Testis (tissue), 3 donors: Measurements from ENCODE around the gene F11. TPM values are rescaled to one million over a fixed set of nuclear protein-coding genes. Genes with fewer than 3 reads are reported as not detected.

Experiments
- DNase-seq: peaks from one replicate; pipeline ENCODE4 v3.0.0-alpha.2; 2019
- H3K27ac ChIP-seq, 2 donors: fragments of 200-600 bp; sonication (generic); one replicate each; pipeline ENCODE4 v1.5.1; 2019
- H3K27me3 ChIP-seq: fragments of 200-600 bp; sonication (generic); one replicate; pipeline ENCODE4 v1.5.1; 2019
- H3K36me3 ChIP-seq: fragments of 200-600 bp; sonication (generic); one replicate; pipeline ENCODE4 v1.5.1; 2017; ENCODE audit warnings: low read depth; ENCODE audit errors: missing control alignments
- H3K4me1 ChIP-seq: fragments of 200-600 bp; sonication (generic); one replicate; pipeline ENCODE4 v1.5.1; 2019
- H3K4me3 ChIP-seq, 2 donors: fragments of 200-600 bp; sonication (generic); one replicate each; pipeline ENCODE4 v1.5.1; 2017 to 2019
- H3K9me3 ChIP-seq: fragments of 200-600 bp; sonication (generic); one replicate; pipeline ENCODE4 v1.5.1; 2017
- CTCF ChIP-seq, 3 experiments: fragments of 450-650 bp in 2 of 3; fragments of 200-600 bp in 1 of 3; sonication (generic) in 1 of 3; IDR thresholded peaks; one replicate each; pipeline ENCODE4 v1.5.1; 2016 to 2019; ENCODE audit warnings: antibody characterized with exemption in 3 of 3, mild to moderate bottlenecking in 2 of 3, moderate library complexity in 1 of 3
- POLR2A ChIP-seq: fragments of 450-650 bp; IDR thresholded peaks from one replicate; pipeline ENCODE4 v1.6.1; 2017; ENCODE audit warnings: antibody characterized with exemption, mild to moderate bottlenecking, moderate library complexity
- WGBS, 2 donors: methylation state at CpG; one replicate each; pipeline ENCODE4 v1.1.5; 2018; 5-methylcytosine and 5-hydroxymethylcytosine counted together
- intact Hi-C: fragments of 100-400 bp; cut with DNase I; formaldehyde crosslinking; loops from one replicate; pipeline ENCODE4 v1.15.1; 2023; ENCODE audit warnings: low total_unique reads
- polyA plus RNA-seq: library from polyadenylated mRNA; stranded (reverse); fragments of 350-450 nt; fragmentation: Illumina TruSeq; extraction: RNeasy Lipid Tissue Mini Kit (QIAGEN cat#74804); gene quantifications from one replicate; pipeline ENCODE4 v1.2.3, GENCODE V29; 2014; ENCODE audit warnings: low read depth, low replicate concordance; ENCODE audit not compliant: insufficient read depth
- total RNA-seq, 2 donors: library from RNA; depleted of rRNA; stranded (reverse); fragments of >200 nt; gene quantifications; one replicate each; pipeline ENCODE4 v1.2.3, GENCODE V29; 2016

F11 gene
- total and polyA plus RNA-seq, 3 donors from 2014 or later: 0.19 TPM; not detected in 2

DNA sequence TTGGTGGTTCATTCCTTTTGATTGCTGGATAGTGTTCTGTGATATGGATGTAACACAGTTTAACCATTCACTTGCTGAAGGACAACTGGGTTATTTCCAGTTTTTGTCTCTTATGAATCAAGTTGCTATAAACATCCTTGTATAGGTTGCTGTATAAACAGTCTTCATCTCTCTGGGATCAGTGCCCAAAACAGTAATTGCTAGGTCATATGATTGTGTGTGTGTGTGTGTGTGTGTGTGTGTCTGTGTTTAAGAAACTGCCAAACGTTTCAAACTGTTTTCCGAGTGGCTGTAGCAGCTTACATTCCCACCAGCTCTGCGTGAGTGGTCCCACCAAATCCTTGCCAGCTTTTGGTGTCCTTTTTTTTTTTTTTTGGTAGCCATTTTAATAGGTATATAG, 60.4 kb downstream of the F11 start:
- Histone ChIP-seq H3K27ac (no peak overlapping the region), H3K4me3 (no peak overlapping the region), H3K27me3 (no peaks in the 10 kb centered on the region), H3K4me1 (no peaks in the 10 kb centered on the region), H3K36me3 (no peaks in the 10 kb centered on the region), H3K9me3 (no peaks in the 10 kb centered on the region)
- 57 to 60% methylated on average over 3 of the region's 3 CpGs for WGBS, 2 donors
- TF ChIP-seq CTCF (IDR thresholded peaks at IDR 0.05) (no peak), POLR2A (no peak)
- no peak for DNase-seq
- intact Hi-C loops: no loop called here

GRCh38 chr4:186329372-186329771, 63.4 kb downstream of the F11 start:
- DNase-seq: no peak
- Histone ChIP-seq H3K9me3 (no peaks in the 10 kb centered on the region), H3K4me1 (no peaks in the 10 kb centered on the region), H3K27ac (no peak overlapping the region), H3K36me3 (no peaks in the 10 kb centered on the region), H3K4me3 (no peak overlapping the region), H3K27me3 (no peaks in the 10 kb centered on the region)
- WGBS, 2 donors: 90% methylated on average over 15 of the region's 15 CpGs
- TF ChIP-seq CTCF (IDR thresholded peaks at IDR 0.05): no peak
- intact Hi-C loops: no loop called here

GRCh38 chr4:186330368-186330767, 64.4 kb downstream of the F11 start:
- no peak for TF ChIP-seq POLR2A
- TF ChIP-seq CTCF (IDR thresholded peaks at IDR 0.05): no peak
- Histone ChIP-seq H3K36me3 (no peaks in the 10 kb centered on the region), H3K27me3 (no peaks in the 10 kb centered on the region), H3K4me3 (no peak overlapping the region), H3K9me3 (no peaks in the 10 kb centered on the region), H3K27ac (no peak overlapping the region), H3K4me1 (no peaks in the 10 kb centered on the region)
- 90 to 93% methylated on average over 3 of the region's 3 CpGs for WGBS, 2 donors
- no peak for DNase-seq
- intact Hi-C loops: no loop called here

DNA sequence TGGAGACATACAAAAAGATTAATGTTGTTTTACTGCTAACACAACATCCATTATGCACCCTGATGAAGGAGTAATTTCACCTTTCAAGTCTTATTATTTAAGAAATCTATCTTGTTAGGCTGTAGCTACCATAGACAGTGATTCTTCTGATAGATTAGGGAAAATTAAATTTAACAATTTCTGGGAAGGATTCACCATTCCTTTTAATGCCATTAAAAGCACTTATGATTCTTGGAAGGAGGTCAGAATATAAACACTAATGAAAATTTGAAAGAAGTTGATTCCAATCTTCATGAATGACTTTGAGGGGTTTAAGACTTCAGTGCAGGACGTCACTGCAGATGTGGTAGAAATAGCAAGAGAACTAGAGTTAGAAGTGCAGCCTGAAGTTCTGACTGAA, 69.8 kb downstream of the F11 start:
- TF ChIP-seq POLR2A (no peak), CTCF (IDR thresholded peaks at IDR 0.05) (no peak)
- H3K27ac ChIP-seq: no peak overlapping the region
- H3K9me3 ChIP-seq: no peaks in the 10 kb centered on the region
- no peak overlapping the region for H3K4me3 ChIP-seq
- H3K36me3 ChIP-seq: no peaks in the 10 kb centered on the region
- no peak for DNase-seq
- H3K4me1 ChIP-seq: no peaks in the 10 kb centered on the region
- intact Hi-C loops: no loop called here
- no peaks in the 10 kb centered on the region for H3K27me3 ChIP-seq
- 44 to 82% methylated on average over 1 of the region's 1 CpG for WGBS, 2 donors

Other genes with a start within 250 kb of the F11 start
- 1 to 10 TPM; 2.3 to 3.2 TPM for gene TLR3, start 197.0 kb upstream of the F11 start, total RNA-seq
- 12.6 TPM for gene TLR3, start 197.0 kb upstream of the F11 start, polyA plus RNA-seq
- gene FAM149A, start 161.5 kb upstream of the F11 start, total RNA-seq: 10 to 100 TPM; 11.3 to 14.9 TPM
- gene FAM149A, start 161.5 kb upstream of the F11 start, polyA plus RNA-seq: 13.8 TPM
- 10 to 100 TPM; 34.9 to 50.5 TPM for gene CYP4V2, start 74.6 kb upstream of the F11 start, total RNA-seq
- 11.4 TPM for gene CYP4V2, start 74.6 kb upstream of the F11 start, polyA plus RNA-seq
- gene KLKB1, start 38.7 kb upstream of the F11 start, total RNA-seq: 1 to 10 TPM; 3.5 to 4.4 TPM
- gene KLKB1, start 38.7 kb upstream of the F11 start, polyA plus RNA-seq: 2.7 TPM